ENCODE results near the gene RPL13A. TPM values are rescaled to one million over a fixed set of nuclear protein-coding genes. Genes with fewer than 3 reads are reported as not detected.
A peak's percentile ranks its signal among the peaks of the same experiment; 100 is the strongest.

The RPL13A gene
- total RNA-seq = 1,376 and 2,288 TPM in 2 replicates

GRCh38 chr19:49487277-49488045 is at the start of gene RPL13A:
Gene RPL13A, plus strand, starts transcription at chr19:49487608. Its CDS starts 22 bp downstream, at chr19:49487630.

DNA sequence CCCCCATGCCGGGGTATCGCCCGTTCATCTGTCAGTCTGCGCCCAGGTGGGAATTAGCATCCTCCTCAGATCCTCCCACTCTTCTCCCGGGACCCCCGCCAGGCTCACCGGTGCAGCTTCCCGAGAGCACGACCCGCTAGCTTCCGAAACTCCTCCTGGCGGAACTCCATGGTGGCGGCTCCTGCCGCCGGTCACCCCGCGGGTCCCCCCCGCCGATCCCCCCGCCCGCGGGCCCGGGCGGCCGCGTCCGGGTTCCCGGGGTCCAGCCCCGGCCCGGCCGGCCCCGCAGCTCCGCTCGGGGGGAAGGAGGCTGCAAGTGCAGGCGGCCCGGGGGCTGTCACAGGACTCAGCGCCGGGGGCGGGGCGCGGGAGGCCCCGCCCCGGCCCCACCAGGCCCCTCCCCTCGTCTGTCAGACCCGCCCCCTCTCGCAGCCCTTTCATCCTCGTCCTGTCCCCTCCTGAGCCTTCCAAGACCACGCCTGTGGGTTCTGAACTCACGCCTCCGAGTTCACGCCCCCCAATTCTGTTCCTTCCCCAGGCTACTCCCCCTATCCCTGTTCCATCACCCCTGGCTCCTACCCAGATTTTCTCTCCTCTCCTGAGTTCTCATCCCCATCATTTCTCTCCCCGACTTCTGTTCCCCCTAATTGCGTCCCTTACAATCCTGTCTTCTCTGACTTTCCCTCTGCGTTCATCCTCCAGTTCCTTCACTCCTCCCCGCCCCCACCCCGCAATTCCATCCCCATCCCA is 46.0 kb upstream of the RPL13A start, which contains the start of gene SLC17A7:
SLC17A7 (minus strand) TSS at position 318 of the 750 bp plus-strand sequence; CDS start at position 170, 148 bp downstream.

DNA sequence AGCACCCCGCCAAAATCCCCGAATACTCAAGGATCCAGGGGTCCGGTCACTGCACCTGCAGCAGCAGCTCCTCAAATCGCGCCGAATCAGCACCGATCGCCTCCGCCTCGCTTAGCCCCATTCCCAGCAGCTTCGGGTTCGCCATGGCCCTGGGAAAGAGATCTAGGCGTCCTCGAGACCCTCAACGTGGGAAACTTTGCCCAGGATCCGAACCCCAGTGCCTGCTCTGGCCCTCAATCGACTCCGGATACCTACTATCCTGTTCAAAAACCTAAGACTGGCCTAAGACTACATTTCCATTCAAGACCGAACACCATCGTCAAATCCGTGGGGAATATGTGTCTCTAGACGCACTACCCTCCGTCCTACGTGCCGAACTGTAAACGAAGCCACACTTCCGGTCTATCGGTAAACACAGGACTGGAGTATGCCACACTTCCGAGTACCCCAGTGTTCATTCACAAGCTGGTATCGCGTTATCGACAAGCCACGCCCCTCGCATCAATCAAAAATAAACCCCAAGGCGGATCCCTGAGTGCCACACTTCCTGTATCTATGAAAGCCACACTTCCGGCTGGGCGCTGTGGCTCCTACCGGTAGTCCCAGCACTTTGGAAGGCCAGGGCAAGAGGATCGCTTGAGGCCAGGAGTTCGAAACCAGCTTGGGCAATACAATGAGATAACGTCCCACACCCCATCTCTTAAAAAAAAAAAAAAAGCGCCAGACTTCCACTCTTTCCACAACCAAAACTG is 35.8 kb upstream of the RPL13A start, which contains the start of gene PIH1D1:
PIH1D1 (minus strand) TSS at position 385 of the 752 bp plus-strand sequence; CDS start at position 145, 240 bp downstream.

DNA sequence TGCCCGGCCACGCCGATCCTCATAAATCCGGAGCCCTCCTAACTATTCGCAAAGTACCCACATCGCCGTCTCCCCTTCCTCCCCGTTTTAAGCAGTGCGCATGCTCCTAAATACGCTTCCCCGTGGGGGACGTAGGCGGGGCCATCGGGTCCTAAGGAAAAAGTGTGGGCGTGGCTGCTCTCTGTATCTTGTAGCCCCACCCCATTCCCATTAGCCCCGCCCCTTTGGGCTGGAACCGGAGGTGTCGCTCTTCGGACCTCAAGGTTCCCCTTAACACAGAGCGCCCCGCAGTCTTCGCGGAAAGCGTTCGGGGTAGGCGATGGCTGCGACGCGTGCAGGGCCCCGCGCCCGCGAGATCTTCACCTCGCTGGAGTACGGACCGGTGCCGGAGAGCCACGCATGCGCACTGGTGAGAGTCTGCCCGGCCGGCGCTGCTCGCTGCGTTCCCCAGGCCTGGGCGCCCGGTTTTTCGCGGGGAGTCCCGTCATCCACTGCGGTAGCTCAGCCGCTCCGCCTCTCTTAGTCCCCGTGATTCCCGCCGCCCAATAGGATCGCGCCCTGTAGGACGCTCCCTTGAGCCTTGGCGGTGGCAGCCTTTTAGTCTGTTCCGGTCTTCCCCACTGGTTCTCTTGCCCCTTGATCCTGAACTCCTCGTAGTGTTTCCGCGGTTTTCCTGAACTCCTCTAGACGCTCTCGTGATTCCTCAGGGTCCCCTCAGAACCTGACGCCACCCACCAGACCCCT is 34.2 kb upstream of the RPL13A start, which contains the start of gene ALDH16A1:
ALDH16A1 (plus strand) TSS at position 213 of the 744 bp plus-strand sequence; CDS start at position 320, 107 bp downstream.

DNA sequence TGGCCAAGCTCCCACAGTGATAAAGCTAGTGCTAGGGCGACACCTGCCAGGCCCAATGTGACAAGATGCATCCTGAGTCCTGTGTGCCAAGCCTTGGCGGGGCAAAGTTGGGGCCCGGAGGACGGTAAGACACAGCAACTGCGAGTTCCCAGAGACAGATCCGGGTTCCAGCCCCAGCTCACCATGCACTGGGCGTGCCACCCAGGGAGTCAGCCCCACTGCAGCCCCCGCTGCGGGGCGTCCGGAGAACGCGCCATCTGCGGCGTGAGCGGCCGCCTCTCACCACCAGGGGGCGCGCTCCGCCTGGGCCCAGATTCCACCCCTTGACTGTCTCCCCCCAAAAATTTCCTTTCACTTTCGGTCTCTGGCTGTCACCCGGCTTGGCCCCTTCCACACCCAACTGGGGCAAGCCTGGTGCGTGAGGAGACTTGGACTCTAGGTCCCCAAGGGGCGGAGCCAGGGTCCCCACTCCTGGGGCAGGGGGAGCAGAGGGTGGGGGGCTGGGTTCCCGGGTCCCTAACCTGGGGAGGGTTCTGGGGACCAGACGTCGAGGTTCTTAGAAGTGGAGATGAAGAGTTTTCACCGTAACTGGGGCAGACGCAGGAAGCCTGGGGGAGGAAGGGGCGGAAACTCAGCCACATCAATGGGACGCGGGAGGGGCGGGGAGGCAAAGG is 13.4 kb upstream of the RPL13A start, which contains the start of gene FLT3LG:
FLT3LG (plus strand) TSS at position 348 of the 674 bp plus-strand sequence. CDS start 425 bp downstream, outside the sequence.

Small RNAs within 50 kb of the gene (small RNA-seq; reads per million reads assigned to genes)
- gene COX6CP7 = not detected
- gene MIR150 = 2.8 reads per million, percentile 81 among the genes with 10 or more reads in this experiment
- gene SNORD32A = not detected
- not detected for gene SNORD33
- not detected for gene SNORD34
- not detected for gene SNORD35A
- not detected for gene SNORD35B

Other genes starting within 250 kb of the RPL13A start
- gene SLC6A16, start 162.4 kb upstream of the RPL13A start, total RNA-seq = 0.32 TPM in 1 of 2 replicates, not detected in the other
- not detected in 2 replicates for gene CD37, start 152.2 kb upstream of the RPL13A start, total RNA-seq
- 21.3 and 25.6 TPM in 2 replicates for gene TEAD2, start 125.2 kb upstream of the RPL13A start, total RNA-seq
- 0.26 TPM in 1 of 2 replicates, not detected in the other for gene DKKL1, start 123.7 kb upstream of the RPL13A start, total RNA-seq
- not detected in 2 replicates for gene KASH5, start 99.4 kb upstream of the RPL13A start, total RNA-seq
- gene PTH2, start 64.2 kb upstream of the RPL13A start, total RNA-seq = not detected in 2 replicates
- not detected in 2 replicates for gene GFY, start 62.2 kb upstream of the RPL13A start, total RNA-seq
- under 0.01 TPM in 1 of 2 replicates, not detected in the other for gene SLC17A7, start 46.1 kb upstream of the RPL13A start, total RNA-seq
- gene PIH1D1, start 35.8 kb upstream of the RPL13A start, total RNA-seq = 59.1 and 62.8 TPM in 2 replicates
- 19.7 and 22.1 TPM in 2 replicates for gene ALDH16A1, start 34.4 kb upstream of the RPL13A start, total RNA-seq
- gene FLT3LG, start 13.4 kb upstream of the RPL13A start, total RNA-seq = 5.0 and 5.2 TPM in 2 replicates
- 2,902 and 3,041 TPM in 2 replicates for gene RPS11, start 8.8 kb downstream of the RPL13A start, total RNA-seq
- 50.0 and 52.4 TPM in 2 replicates for gene FCGRT, start 25.1 kb downstream of the RPL13A start, total RNA-seq
- gene RCN3, start 40.4 kb downstream of the RPL13A start, total RNA-seq = 221 and 248 TPM in 2 replicates
- gene NOSIP, start 92.9 kb downstream of the RPL13A start, total RNA-seq = 45.3 and 50.4 TPM in 2 replicates
- gene PRRG2, start 93.7 kb downstream of the RPL13A start, total RNA-seq = 0.22 and 0.26 TPM in 2 replicates
- gene PRR12, start 103.6 kb downstream of the RPL13A start, total RNA-seq = 2.8 and 6.1 TPM in 2 replicates
- gene RRAS, start 152.5 kb downstream of the RPL13A start, total RNA-seq = 28.4 and 38.3 TPM in 2 replicates
- 13.1 and 15.2 TPM in 2 replicates for gene SCAF1, start 154.6 kb downstream of the RPL13A start, total RNA-seq
- gene IRF3, start 178.2 kb downstream of the RPL13A start, total RNA-seq = 22.5 and 25.0 TPM in 2 replicates
- 3.5 and 5.2 TPM in 2 replicates for gene BCL2L12, start 178.3 kb downstream of the RPL13A start, total RNA-seq
- 106 and 127 TPM in 2 replicates for gene PRMT1, start 189.7 kb downstream of the RPL13A start, total RNA-seq
- gene ADM5, start 202.0 kb downstream of the RPL13A start, total RNA-seq = 0.32 and 0.39 TPM in 2 replicates
- 16.8 and 21.6 TPM in 2 replicates for gene CPT1C, start 203.5 kb downstream of the RPL13A start, total RNA-seq